Measurements from ENCODE around the gene DCAF10.
"Not testable (repeated sequence)": the region's sequence is repeated elsewhere in the genome, so short reads cannot be mapped to it uniquely, and the experiment has no call there.

Gene DCAF10

GRCh38 chr9:37889536-37889935 lies 88.9 kb downstream of the DCAF10 start:
- Histone ChIP-seq H3K36me3 (ENCODE audit: control insufficient read depth, insufficient read depth, low read length) (peaks cover 11% of the 10 kb centered on the region), H3K4me1 (ENCODE audit: control insufficient read depth, insufficient read depth, low read length) (no peaks in the 10 kb centered on the region), H3K27ac (ENCODE audit: low read depth, low read length) (no peak overlapping the region), H3K9ac (ENCODE audit: low read length) (no peak overlapping the region), H3K27me3 (ENCODE audit: control insufficient read depth, insufficient read depth, low read length) (no peaks in the 10 kb centered on the region), H3K4me3 (ENCODE audit: low read length) (no peak overlapping the region)

GRCh38 chr9:37891042-37891441 lies 90.4 kb downstream of the DCAF10 start:
- not testable (repeated sequence) for H3K36me3 ChIP-seq (ENCODE audit: control insufficient read depth, insufficient read depth, low read length); H3K9ac ChIP-seq (ENCODE audit: low read length); H3K4me3 ChIP-seq (ENCODE audit: low read length); H3K4me1 ChIP-seq (ENCODE audit: control insufficient read depth, insufficient read depth, low read length); H3K27ac ChIP-seq (ENCODE audit: low read depth, low read length); H3K27me3 ChIP-seq (ENCODE audit: control insufficient read depth, insufficient read depth, low read length)

- H3K27ac ChIP-seq (ENCODE audit: low read depth, low read length), result no peak overlapping the region
- no peaks in the 10 kb centered on the region for H3K27me3 ChIP-seq (ENCODE audit: control insufficient read depth, insufficient read depth, low read length)
- no peak overlapping the region for H3K9ac ChIP-seq (ENCODE audit: low read length)
Observed at GRCh38 chr9:37892063-37892462, 91.5 kb downstream of the DCAF10 start.

GRCh38 chr9:37897665-37898064 lies 97.1 kb downstream of the DCAF10 start:
- Histone ChIP-seq H3K36me3 (ENCODE audit: control insufficient read depth, insufficient read depth, low read length) (peaks cover 8% of the 10 kb centered on the region), H3K27ac (ENCODE audit: low read depth, low read length) (no peak overlapping the region), H3K9ac (ENCODE audit: low read length) (no peak overlapping the region), H3K27me3 (ENCODE audit: control insufficient read depth, insufficient read depth, low read length) (no peaks in the 10 kb centered on the region), H3K4me3 (ENCODE audit: low read length) (no peak overlapping the region), H3K4me1 (ENCODE audit: control insufficient read depth, insufficient read depth, low read length) (peaks cover 3% of the 10 kb centered on the region)

More at GRCh38 chr9:37892063-37892462, 91.5 kb downstream of the DCAF10 start:
- peaks cover 7% of the 10 kb centered on the region for H3K36me3 ChIP-seq (ENCODE audit: control insufficient read depth, insufficient read depth, low read length)
- no peaks in the 10 kb centered on the region for H3K4me1 ChIP-seq (ENCODE audit: control insufficient read depth, insufficient read depth, low read length)
- no peak overlapping the region for H3K4me3 ChIP-seq (ENCODE audit: low read length)

- H3K9ac ChIP-seq (ENCODE audit: low read length), result no peak overlapping the region
- peaks cover 6% of the 10 kb centered on the region for H3K36me3 ChIP-seq (ENCODE audit: control insufficient read depth, insufficient read depth, low read length)
- no peak overlapping the region for H3K27ac ChIP-seq (ENCODE audit: low read depth, low read length)
Observed at GRCh38 chr9:37899041-37899440, 98.4 kb downstream of the DCAF10 start.

GRCh38 chr9:37902131-37902530 lies 101.5 kb downstream of the DCAF10 start:
- no peak overlapping the region for H3K4me3 ChIP-seq (ENCODE audit: low read length)
- H3K9ac ChIP-seq (ENCODE audit: low read length), result no peak overlapping the region
- H3K36me3 ChIP-seq (ENCODE audit: control insufficient read depth, insufficient read depth, low read length), result peaks cover 3% of the 10 kb centered on the region
- H3K27ac ChIP-seq (ENCODE audit: low read depth, low read length), result no peak overlapping the region
- H3K4me1 ChIP-seq (ENCODE audit: control insufficient read depth, insufficient read depth, low read length), result peaks cover 13% of the 10 kb centered on the region
- H3K27me3 ChIP-seq (ENCODE audit: control insufficient read depth, insufficient read depth, low read length), result no peaks in the 10 kb centered on the region

More at GRCh38 chr9:37899041-37899440, 98.4 kb downstream of the DCAF10 start:
- peaks cover 10% of the 10 kb centered on the region for H3K4me1 ChIP-seq (ENCODE audit: control insufficient read depth, insufficient read depth, low read length)
- H3K27me3 ChIP-seq (ENCODE audit: control insufficient read depth, insufficient read depth, low read length), result no peaks in the 10 kb centered on the region
- no peak overlapping the region for H3K4me3 ChIP-seq (ENCODE audit: low read length)

- peak overlapping the region; percentile 71 for H3K4me3 ChIP-seq (ENCODE audit: low read length)
- peaks cover 13% of the 10 kb centered on the region for H3K4me1 ChIP-seq (ENCODE audit: control insufficient read depth, insufficient read depth, low read length)
- H3K27ac ChIP-seq (ENCODE audit: low read depth, low read length), result peak overlapping the region; percentile 81
- H3K36me3 ChIP-seq (ENCODE audit: control insufficient read depth, insufficient read depth, low read length), result no peaks in the 10 kb centered on the region
- no peaks in the 10 kb centered on the region for H3K27me3 ChIP-seq (ENCODE audit: control insufficient read depth, insufficient read depth, low read length)
- H3K9ac ChIP-seq (ENCODE audit: low read length), result peak overlapping the region; percentile 76
Observed at GRCh38 chr9:37902796-37903646, 102.4 kb downstream of the DCAF10 start.

- H3K9ac ChIP-seq (ENCODE audit: low read length), result peak within 1 kb of the TSS; percentile 76
- H3K27ac ChIP-seq (ENCODE audit: low read depth, low read length), result peak within 1 kb of the TSS; percentile 81
- H3K27me3 ChIP-seq (ENCODE audit: control insufficient read depth, insufficient read depth, low read length), result no peaks in the 10 kb centered on the region
- peaks cover 13% of the 10 kb centered on the region for H3K4me1 ChIP-seq (ENCODE audit: control insufficient read depth, insufficient read depth, low read length)
- peak within 1 kb of the TSS; percentile 71 for H3K4me3 ChIP-seq (ENCODE audit: low read length)
- no peaks in the 10 kb centered on the region for H3K36me3 ChIP-seq (ENCODE audit: control insufficient read depth, insufficient read depth, low read length)
Observed at GRCh38 chr9:37903647-37904444, 103.2 kb downstream of the DCAF10 start, which contains the start of gene SLC25A51. TSS of gene SLC25A51 (minus strand) at chr9:37904127. CDS start at chr9:37888550, 15,577 bp downstream.

- H3K4me3 ChIP-seq (ENCODE audit: low read length), result peak overlapping the region; percentile 71
- H3K27ac ChIP-seq (ENCODE audit: low read depth, low read length), result peak overlapping the region; percentile 81
- no peaks in the 10 kb centered on the region for H3K36me3 ChIP-seq (ENCODE audit: control insufficient read depth, insufficient read depth, low read length)
- H3K27me3 ChIP-seq (ENCODE audit: control insufficient read depth, insufficient read depth, low read length), result no peaks in the 10 kb centered on the region
- peak overlapping the region; percentile 58 for H3K9ac ChIP-seq (ENCODE audit: low read length)
- peaks cover 13% of the 10 kb centered on the region for H3K4me1 ChIP-seq (ENCODE audit: control insufficient read depth, insufficient read depth, low read length)
Observed at GRCh38 chr9:37904445-37905130, 104.0 kb downstream of the DCAF10 start.

GRCh38 chr9:37905131-37905505 lies 104.5 kb downstream of the DCAF10 start:
- Histone ChIP-seq H3K4me1 (ENCODE audit: control insufficient read depth, insufficient read depth, low read length) (peaks cover 13% of the 10 kb centered on the region), H3K27me3 (ENCODE audit: control insufficient read depth, insufficient read depth, low read length) (no peaks in the 10 kb centered on the region), H3K36me3 (ENCODE audit: control insufficient read depth, insufficient read depth, low read length) (no peaks in the 10 kb centered on the region), H3K27ac (ENCODE audit: low read depth, low read length) (peak overlapping the region; percentile 81), H3K9ac (ENCODE audit: low read length) (no peak overlapping the region), H3K4me3 (ENCODE audit: low read length) (peak overlapping the region; percentile 71)

- no peaks in the 10 kb centered on the region for H3K27me3 ChIP-seq (ENCODE audit: control insufficient read depth, insufficient read depth, low read length)
- no peak overlapping the region for H3K27ac ChIP-seq (ENCODE audit: low read depth, low read length)
- peaks cover 13% of the 10 kb centered on the region for H3K4me1 ChIP-seq (ENCODE audit: control insufficient read depth, insufficient read depth, low read length)
- H3K36me3 ChIP-seq (ENCODE audit: control insufficient read depth, insufficient read depth, low read length), result no peaks in the 10 kb centered on the region
- no peak overlapping the region for H3K9ac ChIP-seq (ENCODE audit: low read length)
- H3K4me3 ChIP-seq (ENCODE audit: low read length), result no peak overlapping the region
Observed at GRCh38 chr9:37905776-37906175, 105.2 kb downstream of the DCAF10 start.

Measured in rectal smooth muscle tissue (tissue), 1 donor.